GM19438 (cell line): Measurements from ENCODE around the gene MPPED1.

Experiments used
- ATAC-seq: cut with Tn5 transposase; IDR thresholded peaks from one replicate; pipeline ENCODE4 v1.9.1; 2021; ENCODE audit warnings: low read depth; ENCODE audit not compliant: unreplicated experiment

The MPPED1 gene

GRCh38 chr22:43411869-43412807 is at the start of gene MPPED1:
Gene MPPED1 (plus strand): TSS chr22:43412014. CDS start chr22:43424986, 12,972 bp downstream.
- no peak for ATAC-seq

- ATAC-seq = no peak
Measured at GRCh38 chr22:43363315-43364168, 48.3 kb upstream of the MPPED1 start.

GRCh38 chr22:43364169-43364435 is 47.7 kb upstream of the MPPED1 start:
- no peak for ATAC-seq

- no peak for ATAC-seq
Measured at GRCh38 chr22:43365715-43366440, 45.9 kb upstream of the MPPED1 start.

GRCh38 chr22:43370036-43370435 is 41.8 kb upstream of the MPPED1 start:
- ATAC-seq = no peak

GRCh38 chr22:43375951-43376455 is 35.8 kb upstream of the MPPED1 start:
- no peak for ATAC-seq

- no peak for ATAC-seq
Measured at GRCh38 chr22:43376765-43377547, 34.9 kb upstream of the MPPED1 start.

- no peak for ATAC-seq
Measured at GRCh38 chr22:43377548-43377895, 34.3 kb upstream of the MPPED1 start.

GRCh38 chr22:43377896-43378704 is 33.7 kb upstream of the MPPED1 start:
- peak; percentile 58 for ATAC-seq

- no peak for ATAC-seq
Measured at GRCh38 chr22:43381693-43382092, 30.1 kb upstream of the MPPED1 start.

- ATAC-seq = no peak
Measured at GRCh38 chr22:43384863-43385262, 27.0 kb upstream of the MPPED1 start.

- ATAC-seq = no peak
Measured at GRCh38 chr22:43385770-43386641, 25.8 kb upstream of the MPPED1 start.

GRCh38 chr22:43387815-43388214 is 24.0 kb upstream of the MPPED1 start:
- ATAC-seq = no peak

GRCh38 chr22:43388420-43388851 is 23.4 kb upstream of the MPPED1 start:
- ATAC-seq = no peak

GRCh38 chr22:43389227-43389836 is 22.5 kb upstream of the MPPED1 start:
- no peak for ATAC-seq

- ATAC-seq = no peak
Measured at GRCh38 chr22:43390166-43390565, 21.6 kb upstream of the MPPED1 start.

GRCh38 chr22:43390872-43391271 is 20.9 kb upstream of the MPPED1 start:
- ATAC-seq = no peak

GRCh38 chr22:43391306-43391705 is 20.5 kb upstream of the MPPED1 start:
- ATAC-seq = no peak
